Keratinocyte (primary cell): Measurements from ENCODE around the gene SLIT3. TPM values are rescaled to one million over a fixed set of nuclear protein-coding genes. Genes with fewer than 3 reads are reported as not detected.

Experiments used
- DNase-seq: peaks from one replicate; pipeline ENCODE4 v3.0.0-alpha.2; 2011; ENCODE audit warnings: low read depth, missing footprints, low spot score
- FAIRE-seq: peaks from 2 replicates; lab custom pipeline; 2011; peaks lifted over from hg19 to GRCh38; lab: Jason Lieb, UNC
- H2AFZ ChIP-seq: 2 replicates; pipeline ENCODE4 v1.6.0; 2012; ENCODE audit warnings: low read length, control low read depth, inconsistent platforms; ENCODE audit not compliant: control insufficient read depth
- H3K27ac ChIP-seq: 2 replicates; pipeline ENCODE4 v1.5.1; 2011; ENCODE audit warnings: low read length; ENCODE audit not compliant: control insufficient read depth, insufficient read depth
- H3K27me3 ChIP-seq: 3 replicates; pipeline ENCODE4 v1.6.0; 2011; ENCODE audit warnings: low read length; ENCODE audit not compliant: control insufficient read depth, insufficient read depth; ENCODE audit errors: extremely low read depth
- H3K36me3 ChIP-seq, 2 experiments: 2 replicates in 1 of 2; 3 replicates in 1 of 2; pipeline ENCODE4 v1.5.1; 2011; ENCODE audit warnings: low read length in 2 of 2, mild to moderate bottlenecking in 1 of 2; ENCODE audit not compliant: control insufficient read depth in 2 of 2, insufficient read depth in 2 of 2; ENCODE audit errors: extremely low read depth in 1 of 2
- H3K4me1 ChIP-seq: 3 replicates; pipeline ENCODE4 v1.5.1; 2011; ENCODE audit warnings: low read length; ENCODE audit not compliant: control insufficient read depth, insufficient read depth; ENCODE audit errors: extremely low read depth
- H3K4me2 ChIP-seq: 3 replicates; pipeline ENCODE4 v1.6.0; 2011; ENCODE audit warnings: low read depth, low read length; ENCODE audit not compliant: control insufficient read depth, insufficient read depth; ENCODE audit errors: extremely low read depth
- H3K4me3 ChIP-seq, 3 experiments: fragments of 200-600 bp in 1 of 3; sonication (generic) in 1 of 3; 2 replicates in 2 of 3; 3 replicates in 1 of 3; pipeline ENCODE4 v1.5.1; 2011 to 2016; ENCODE audit warnings: low read length in 3 of 3, mild to moderate bottlenecking in 3 of 3, control low read depth in 2 of 3, inconsistent platforms in 1 of 3, low read depth in 1 of 3, mixed read lengths in 1 of 3, mixed run types in 1 of 3, moderate library complexity in 1 of 3; ENCODE audit not compliant: control insufficient read depth in 2 of 3, insufficient read depth in 2 of 3; ENCODE audit errors: extremely low read depth in 1 of 3
- H3K79me2 ChIP-seq: 2 replicates; pipeline ENCODE4 v1.6.0; 2012; ENCODE audit warnings: low read length; ENCODE audit not compliant: control insufficient read depth, insufficient read depth
- H3K9ac ChIP-seq: 3 replicates; pipeline ENCODE4 v1.6.0; 2011; ENCODE audit warnings: low read length; ENCODE audit not compliant: control insufficient read depth, insufficient read depth; ENCODE audit errors: extremely low read depth
- H3K9me1 ChIP-seq: 3 replicates; pipeline ENCODE4 v1.6.0; 2011; ENCODE audit warnings: low read length; ENCODE audit not compliant: control insufficient read depth, insufficient read depth; ENCODE audit errors: extremely low read depth
- H3K9me3 ChIP-seq: 2 replicates; pipeline ENCODE4 v1.5.1; 2012; ENCODE audit warnings: low read depth, low read length; ENCODE audit not compliant: control insufficient read depth
- H4K20me1 ChIP-seq: 3 replicates; pipeline ENCODE4 v1.6.0; 2011; ENCODE audit warnings: low read length; ENCODE audit not compliant: control insufficient read depth, insufficient read depth; ENCODE audit errors: extremely low read depth
- EZH2 ChIP-seq: IDR thresholded peaks from one replicate; pipeline ENCODE4 v1.6.1; 2012; ENCODE audit warnings: inconsistent platforms, mild to moderate bottlenecking, low read length, moderate library complexity
- dilution Hi-C: fragments of 300-500 bp; cut with MboI; formaldehyde crosslinking; loops from one replicate; pipeline ENCODE4 v1.7.0; 2020; ENCODE audit warnings: low sequenced_read_pairs; ENCODE audit not compliant: extremely low pct_ligation_motif_present
- polyA plus RNA-seq, 5 experiments: library from polyadenylated mRNA; depleted of rRNA in 3 of 5; stranded (reverse) in 3 of 5; stranded (forward) in 1 of 5; unstranded in 1 of 5; fragments of >200 nt; gene quantifications; 1 replicate in 1 of 5; 2 replicates in 3 of 5; 3 replicates in 1 of 5; pipeline versions ENCODE4 v1.2.1 to v1.2.3, GENCODE V29; 2011 to 2012; ENCODE audit warnings: missing spikeins in 2 of 5, low read depth in 1 of 5, low replicate concordance in 1 of 5
- TF ChIP-seq, protein P1 (sequence below), 3 experiments: IDR thresholded peaks in 1 of 3; conservative IDR thresholded peaks in 1 of 3; optimal IDR thresholded peaks in 1 of 3; 2 replicates in 2 of 3; 3 replicates in 1 of 3; pipeline versions ENCODE3 to v1.5.1; 2011; ENCODE audit warnings: low read length in 3 of 3, mild to moderate bottlenecking in 3 of 3, moderate library complexity in 2 of 3, control low read depth in 1 of 3, inconsistent platforms in 1 of 3; ENCODE audit not compliant: insufficient read depth in 2 of 3; ENCODE audit errors: extremely low read depth in 1 of 3

Gene SLIT3
- polyA plus RNA-seq, 1 donor (not counting 4 experiments of a cell fraction or from before 2014, with no cell fraction given): 2.4 TPM

- no peak overlapping the region for H3K27ac ChIP-seq
- H3K9me1 ChIP-seq: no peaks in the 10 kb centered on the region
- no peak for TF ChIP-seq EZH2
- TF ChIP-seq, protein P1, sequence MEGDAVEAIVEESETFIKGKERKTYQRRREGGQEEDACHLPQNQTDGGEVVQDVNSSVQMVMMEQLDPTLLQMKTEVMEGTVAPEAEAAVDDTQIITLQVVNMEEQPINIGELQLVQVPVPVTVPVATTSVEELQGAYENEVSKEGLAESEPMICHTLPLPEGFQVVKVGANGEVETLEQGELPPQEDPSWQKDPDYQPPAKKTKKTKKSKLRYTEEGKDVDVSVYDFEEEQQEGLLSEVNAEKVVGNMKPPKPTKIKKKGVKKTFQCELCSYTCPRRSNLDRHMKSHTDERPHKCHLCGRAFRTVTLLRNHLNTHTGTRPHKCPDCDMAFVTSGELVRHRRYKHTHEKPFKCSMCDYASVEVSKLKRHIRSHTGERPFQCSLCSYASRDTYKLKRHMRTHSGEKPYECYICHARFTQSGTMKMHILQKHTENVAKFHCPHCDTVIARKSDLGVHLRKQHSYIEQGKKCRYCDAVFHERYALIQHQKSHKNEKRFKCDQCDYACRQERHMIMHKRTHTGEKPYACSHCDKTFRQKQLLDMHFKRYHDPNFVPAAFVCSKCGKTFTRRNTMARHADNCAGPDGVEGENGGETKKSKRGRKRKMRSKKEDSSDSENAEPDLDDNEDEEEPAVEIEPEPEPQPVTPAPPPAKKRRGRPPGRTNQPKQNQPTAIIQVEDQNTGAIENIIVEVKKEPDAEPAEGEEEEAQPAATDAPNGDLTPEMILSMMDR (optimal IDR thresholded peaks at IDR 0.05 in 1 of 3, IDR thresholded peaks at IDR 0.05 in 1 of 3, conservative IDR thresholded peaks at IDR 0.05 in 1 of 3; ENCODE audit: extremely low read depth in 1 of 3, insufficient read depth in 2 of 3, low read length in 3 of 3): no peak
- DNase-seq (no peak), FAIRE-seq (no peak)
- no peaks in the 10 kb centered on the region for H3K79me2 ChIP-seq
- H3K4me2 ChIP-seq: no peak overlapping the region
- H3K27me3 ChIP-seq: no peaks in the 10 kb centered on the region
- H3K9me3 ChIP-seq: no peaks in the 10 kb centered on the region
- H3K36me3 ChIP-seq: no peaks in the 10 kb centered on the region
- no peak overlapping the region for H2AFZ ChIP-seq
- H3K4me3 ChIP-seq: no peak overlapping the region
- no peaks in the 10 kb centered on the region for H4K20me1 ChIP-seq
- dilution Hi-C loops: no loop called here
- no peaks in the 10 kb centered on the region for H3K4me1 ChIP-seq
- no peak overlapping the region for H3K9ac ChIP-seq
These were observed 492.8 kb downstream of the SLIT3 start for GRCh38 chr5:168808051-168808616.

- Histone ChIP-seq H3K9me3 (no peaks in the 10 kb centered on the region), H3K27ac (no peak overlapping the region), H4K20me1 (no peaks in the 10 kb centered on the region), H3K27me3 (no peaks in the 10 kb centered on the region), H2AFZ (no peak overlapping the region), H3K9me1 (no peaks in the 10 kb centered on the region), H3K4me2 (no peak overlapping the region), H3K4me3 (no peak overlapping the region), H3K36me3 (no peaks in the 10 kb centered on the region), H3K4me1 (no peaks in the 10 kb centered on the region), H3K9ac (no peak overlapping the region), H3K79me2 (no peaks in the 10 kb centered on the region)
- dilution Hi-C loops: no loop called here
- FAIRE-seq (no peak), DNase-seq (no peak)
- TF ChIP-seq, protein P1 (optimal IDR thresholded peaks at IDR 0.05 in 1 of 3, IDR thresholded peaks at IDR 0.05 in 1 of 3, conservative IDR thresholded peaks at IDR 0.05 in 1 of 3; ENCODE audit: extremely low read depth in 1 of 3, insufficient read depth in 2 of 3, low read length in 3 of 3): no peak
- no peak for TF ChIP-seq EZH2
These were observed 493.7 kb downstream of the SLIT3 start for GRCh38 chr5:168807287-168807686.
